GM10847 (cell line): ENCODE data around the gene ERAP2.

Experiments
- POLR2A ChIP-seq: IDR thresholded peaks from 2 replicates; pipeline ENCODE4 v1.6.1; 2011; ENCODE audit not compliant: insufficient read length; ENCODE audit errors: extremely low read depth

Gene ERAP2

GRCh38 chr5:96880444-96881164 is 4.3 kb downstream of the ERAP2 start:
- TF ChIP-seq POLR2A = no peak

- no peak for TF ChIP-seq POLR2A
Measured at GRCh38 chr5:96881511-96882115, 5.3 kb downstream of the ERAP2 start.

GRCh38 chr5:96883871-96884270 is 7.6 kb downstream of the ERAP2 start:
- no peak for TF ChIP-seq POLR2A

- TF ChIP-seq POLR2A = no peak
Measured at GRCh38 chr5:96884995-96885394, 8.7 kb downstream of the ERAP2 start.

GRCh38 chr5:96885518-96886338 is 9.4 kb downstream of the ERAP2 start:
- no peak for TF ChIP-seq POLR2A

- TF ChIP-seq POLR2A = no peak
Measured at GRCh38 chr5:96893342-96893741, 17.0 kb downstream of the ERAP2 start.

- no peak for TF ChIP-seq POLR2A
Measured at GRCh38 chr5:96896276-96896675, 20.0 kb downstream of the ERAP2 start.

GRCh38 chr5:96896806-96897205 is 20.5 kb downstream of the ERAP2 start:
- no peak for TF ChIP-seq POLR2A

- no peak for TF ChIP-seq POLR2A
Measured at GRCh38 chr5:96901384-96901783, 25.1 kb downstream of the ERAP2 start.

- TF ChIP-seq POLR2A = no peak
Measured at GRCh38 chr5:96901841-96902240, 25.5 kb downstream of the ERAP2 start.

GRCh38 chr5:96902876-96903275 is 26.6 kb downstream of the ERAP2 start:
- TF ChIP-seq POLR2A = no peak

GRCh38 chr5:96903300-96903699 is 27.0 kb downstream of the ERAP2 start:
- TF ChIP-seq POLR2A = no peak

- TF ChIP-seq POLR2A = no peak
Measured at GRCh38 chr5:96904054-96904931, 28.0 kb downstream of the ERAP2 start.

GRCh38 chr5:96905864-96906263 is 29.6 kb downstream of the ERAP2 start:
- TF ChIP-seq POLR2A = no peak

- no peak for TF ChIP-seq POLR2A
Measured at GRCh38 chr5:96909003-96909402, 32.7 kb downstream of the ERAP2 start.
